HG02943 (cell line): ENCODE measurements around the gene ZNF683.
"Not testable (repeated sequence)": the region's sequence is repeated elsewhere in the genome, so short reads cannot be mapped to it uniquely, and the experiment has no call there.

Experiments
- ATAC-seq: cut with Tn5 transposase; IDR thresholded peaks from one replicate; pipeline ENCODE4 v1.9.1; 2021; ENCODE audit warnings: mild to moderate bottlenecking, low read depth, moderate library complexity; ENCODE audit not compliant: unreplicated experiment

Gene ZNF683

GRCh38 chr1:26340047-26340481 is 32.5 kb downstream of the ZNF683 start:
- no peak for ATAC-seq

GRCh38 chr1:26338670-26339069 is 33.9 kb downstream of the ZNF683 start:
- no peak for ATAC-seq

- no peak for ATAC-seq
These were observed 34.9 kb downstream of the ZNF683 start for GRCh38 chr1:26337625-26338024.

- ATAC-seq: no peak
These were observed 35.4 kb downstream of the ZNF683 start for GRCh38 chr1:26337206-26337535.

- no peak for ATAC-seq
These were observed 35.9 kb downstream of the ZNF683 start for GRCh38 chr1:26336477-26337205.

GRCh38 chr1:26335774-26336476 is 36.6 kb downstream of the ZNF683 start:
- ATAC-seq: no peak

- not testable (repeated sequence) for ATAC-seq
These were observed 39.2 kb downstream of the ZNF683 start for GRCh38 chr1:26333312-26333711.

GRCh38 chr1:26330276-26330675 is 42.3 kb downstream of the ZNF683 start:
- ATAC-seq: no peak

GRCh38 chr1:26329380-26329779 is 43.2 kb downstream of the ZNF683 start:
- not testable (repeated sequence) for ATAC-seq

- ATAC-seq: no peak
These were observed 44.0 kb downstream of the ZNF683 start for GRCh38 chr1:26328597-26328996.

- no peak for ATAC-seq
These were observed 44.6 kb downstream of the ZNF683 start for GRCh38 chr1:26327956-26328362.

GRCh38 chr1:26324550-26324949 is 48.0 kb downstream of the ZNF683 start:
- ATAC-seq: no peak

- no peak for ATAC-seq
These were observed 49.2 kb downstream of the ZNF683 start for GRCh38 chr1:26323382-26323781.

- no peak for ATAC-seq
These were observed 50.6 kb downstream of the ZNF683 start for GRCh38 chr1:26322042-26322331.

GRCh38 chr1:26321315-26322041 is 51.1 kb downstream of the ZNF683 start:
- peak; percentile 39 for ATAC-seq

GRCh38 chr1:26320896-26321295 is 51.7 kb downstream of the ZNF683 start:
- ATAC-seq: no peak

- ATAC-seq: no peak
These were observed 54.0 kb downstream of the ZNF683 start for GRCh38 chr1:26318338-26319064.

- no peak for ATAC-seq
These were observed 54.8 kb downstream of the ZNF683 start, which contains the start of gene CD52 for GRCh38 chr1:26317612-26318337. CD52 (plus strand) TSS chr1:26317958; CDS start chr1:26318018, 60 bp downstream.

GRCh38 chr1:26317146-26317545 is 55.4 kb downstream of the ZNF683 start:
- no peak for ATAC-seq
